Right lung (tissue), 10 donors: ENCODE data around the gene NR4A2. TPM values are rescaled to one million over a fixed set of nuclear protein-coding genes. Genes with fewer than 3 reads are reported as not detected.

Experiments used
- DNase-seq, 2 donors: peaks; one replicate each; pipeline ENCODE4 v3.0.0-alpha.2; 2013
- long read RNA-seq, 8 donors: transcript quantifications; one replicate each; lab custom pipeline, GENCODE V29; 2026
- polyA plus RNA-seq, 5 donors: library from polyadenylated mRNA; unstranded; fragments of 120-200 nt; gene quantifications; one replicate each; pipeline versions ENCODE4 v1.2.1 to v1.2.3, GENCODE V29; 2013; ENCODE audit warnings: inconsistent platforms in 1 of 5, low replicate concordance in 1 of 5; ENCODE audit not compliant: insufficient read length in 5 of 5, insufficient read depth in 1 of 5

Gene NR4A2
- polyA plus RNA-seq: 1 to 10 TPM; 1.8 to 5.2 (median 3.6) TPM
- long read RNA-seq, donor 1: 0 reads
- long read RNA-seq, donor 2: 0 reads
- long read RNA-seq, donor 3, partial matches to known transcripts: 0 of 1 reads
- long read RNA-seq, donor 3, other reads (novel, unspliced or antisense): 0 of 1 reads
- long read RNA-seq, donor 4: 0 reads
- long read RNA-seq, donor 5: 0 reads
- long read RNA-seq, donor 6: 0 reads
- long read RNA-seq, donor 7: 0 reads
- long read RNA-seq, donor 8: 0 reads

DNA sequence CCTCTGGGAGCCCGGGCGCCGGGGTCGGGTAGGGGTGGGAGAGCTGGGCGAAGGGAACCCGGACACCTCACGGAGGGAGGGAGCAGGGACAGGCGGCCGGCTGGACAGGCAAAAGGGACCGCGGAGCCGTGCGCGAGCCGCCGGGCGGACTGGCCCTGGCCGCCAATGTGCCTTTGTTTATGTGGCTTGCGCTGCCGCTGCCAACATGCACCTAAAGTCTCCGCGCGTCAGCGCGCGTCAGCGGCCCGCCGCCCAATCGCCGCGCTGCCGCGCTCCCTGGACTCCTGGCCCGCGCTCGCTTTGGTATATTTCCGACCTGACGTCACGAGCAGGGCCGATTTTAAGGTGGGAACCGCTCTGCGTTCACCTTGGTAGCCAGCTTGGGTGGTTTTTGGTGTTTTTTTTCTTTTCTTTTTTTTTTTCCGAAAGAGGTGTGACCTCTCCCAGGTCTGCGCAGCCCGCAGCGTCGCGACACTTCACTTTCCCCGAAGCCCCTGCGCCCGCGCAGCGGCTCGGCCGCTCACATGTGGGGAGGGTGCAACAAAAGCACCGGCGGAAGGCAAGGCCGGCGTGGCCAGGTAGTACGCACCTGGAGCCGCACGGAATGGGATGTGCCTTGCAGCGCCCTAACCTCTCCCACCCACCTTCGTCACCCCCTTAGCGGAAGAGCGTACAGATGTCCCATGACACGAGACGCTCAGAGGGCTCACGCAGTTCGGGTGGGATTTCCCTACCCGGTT lies at the start of gene NR4A2:
NR4A2 (minus strand) TSS at position 188 of the 740 bp plus-strand sequence. CDS start 2,535 bp downstream, outside the sequence.
- peak; percentile 84 to 87 for DNase-seq

DNA sequence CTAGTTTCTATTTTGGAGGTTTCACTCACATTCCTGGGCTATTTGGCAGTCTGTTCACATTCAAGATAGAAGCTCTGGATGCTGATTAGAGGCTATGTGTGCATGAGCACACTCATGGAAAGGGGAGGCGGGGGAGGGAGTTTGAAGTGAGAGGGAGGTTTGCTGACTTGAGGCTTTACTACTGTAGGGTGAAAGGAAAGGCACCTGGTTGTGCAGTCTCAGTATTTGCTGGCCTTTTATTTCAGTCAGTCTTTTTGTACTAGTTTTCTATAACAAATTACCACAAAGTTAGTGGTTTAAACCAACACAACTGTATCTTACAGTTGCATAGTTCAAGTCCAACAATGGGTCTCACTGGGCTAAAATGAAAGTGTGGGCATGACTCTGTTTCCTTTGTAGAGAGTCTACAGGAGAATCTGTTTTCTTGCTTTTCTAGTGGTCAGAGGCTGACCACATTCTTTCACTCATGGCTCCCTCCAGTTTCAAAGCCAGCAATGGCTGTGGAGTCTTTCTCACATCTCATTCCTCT lies 47.7 kb upstream of the NR4A2 start:
- no peak for DNase-seq

DNA sequence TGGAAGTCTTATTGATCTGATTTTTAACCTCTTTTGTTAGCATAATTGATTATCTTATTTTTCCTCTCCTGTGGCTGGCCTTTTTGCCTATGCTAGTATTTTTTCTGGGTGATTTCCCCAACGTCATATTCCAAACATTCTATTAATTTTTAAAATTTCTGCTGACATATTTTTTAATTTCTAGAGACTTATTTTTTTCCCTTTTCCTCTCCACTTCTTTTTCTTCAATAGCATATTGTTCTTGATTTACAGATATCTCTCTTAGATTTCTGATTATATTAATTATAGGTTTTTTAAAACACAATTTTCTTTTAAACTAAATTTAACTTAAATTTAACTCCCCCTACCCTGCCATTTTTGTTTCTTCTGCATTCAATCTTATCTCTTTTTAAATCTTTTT lies 47.2 kb upstream of the NR4A2 start:
- no peak for DNase-seq

- no peak for DNase-seq
Observed at GRCh38 chr2:156379071-156379470, 46.5 kb upstream of the NR4A2 start.

GRCh38 chr2:156366753-156367152 lies 34.2 kb upstream of the NR4A2 start:
- DNase-seq: no peak

- DNase-seq: no peak
Observed at GRCh38 chr2:156363141-156363540, 30.6 kb upstream of the NR4A2 start.

- DNase-seq: no peak
Observed at GRCh38 chr2:156356014-156356754, 23.7 kb upstream of the NR4A2 start.

- DNase-seq: no peak
Observed at GRCh38 chr2:156352911-156353310, 20.4 kb upstream of the NR4A2 start.

GRCh38 chr2:156350374-156351142 lies 18.0 kb upstream of the NR4A2 start:
- no peak for DNase-seq

DNA sequence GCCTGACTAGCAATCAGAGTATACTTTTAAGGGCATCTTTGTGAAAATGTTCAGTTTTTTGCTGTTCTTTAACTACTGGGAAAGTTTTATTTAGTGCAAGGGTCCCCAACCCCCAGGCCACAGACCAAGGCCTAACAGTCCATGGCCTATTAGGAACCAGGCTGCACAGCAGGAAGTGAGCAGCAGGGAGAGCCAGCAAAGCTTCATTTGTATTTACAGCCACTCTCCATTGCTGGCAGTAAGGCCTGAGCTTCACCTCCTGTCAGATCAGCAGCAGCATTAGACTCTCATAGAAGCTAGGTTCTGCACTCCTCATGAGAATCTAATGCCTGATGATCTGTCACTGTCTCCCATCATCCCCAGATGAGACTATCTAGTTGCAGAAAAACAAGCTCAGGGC lies 17.1 kb upstream of the NR4A2 start:
- DNase-seq: no peak

DNA sequence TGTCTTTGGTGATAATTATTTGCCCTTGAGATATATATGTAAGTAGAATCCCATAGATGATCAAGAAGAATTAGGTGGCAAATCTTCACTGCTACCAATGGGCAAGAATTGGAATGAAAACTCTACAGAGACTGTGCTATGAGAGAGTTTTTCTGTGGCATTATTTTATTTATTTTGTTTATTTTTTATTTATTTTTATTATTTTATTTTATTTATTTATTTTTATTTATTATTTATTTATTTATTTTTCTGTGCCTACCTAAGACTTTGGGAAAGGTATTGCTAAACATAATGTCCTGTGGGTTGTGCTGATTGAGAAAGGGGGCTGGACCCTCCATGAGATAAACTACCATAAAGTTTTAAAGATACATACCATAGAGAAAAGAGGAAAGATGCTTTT lies 16.6 kb upstream of the NR4A2 start:
- DNase-seq: no peak

DNA sequence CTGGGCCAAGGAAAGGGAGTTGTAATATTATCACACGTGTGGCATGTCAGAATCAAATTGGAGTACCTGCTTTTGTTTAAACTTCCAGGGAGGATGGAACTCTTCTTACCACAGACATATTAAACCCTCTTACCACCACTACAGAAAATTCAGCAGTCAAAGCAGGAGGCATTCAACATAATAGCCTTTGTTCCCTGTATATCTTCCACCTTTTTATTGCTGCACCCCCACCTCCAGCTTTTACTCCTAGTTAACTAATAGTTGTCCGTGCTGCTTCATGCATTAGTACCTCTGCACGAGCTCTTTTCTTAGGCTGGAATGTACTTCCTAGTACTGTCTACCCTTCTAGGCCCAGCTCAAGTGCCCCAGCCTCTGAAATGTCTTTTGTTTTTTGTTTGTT lies 14.9 kb upstream of the NR4A2 start:
- DNase-seq: no peak

GRCh38 chr2:156346731-156347130 lies 14.2 kb upstream of the NR4A2 start:
- DNase-seq: no peak

GRCh38 chr2:156345582-156345981 lies 13.1 kb upstream of the NR4A2 start:
- no peak for DNase-seq

- DNase-seq: no peak
Observed at GRCh38 chr2:156343940-156344301, 11.4 kb upstream of the NR4A2 start.

DNA sequence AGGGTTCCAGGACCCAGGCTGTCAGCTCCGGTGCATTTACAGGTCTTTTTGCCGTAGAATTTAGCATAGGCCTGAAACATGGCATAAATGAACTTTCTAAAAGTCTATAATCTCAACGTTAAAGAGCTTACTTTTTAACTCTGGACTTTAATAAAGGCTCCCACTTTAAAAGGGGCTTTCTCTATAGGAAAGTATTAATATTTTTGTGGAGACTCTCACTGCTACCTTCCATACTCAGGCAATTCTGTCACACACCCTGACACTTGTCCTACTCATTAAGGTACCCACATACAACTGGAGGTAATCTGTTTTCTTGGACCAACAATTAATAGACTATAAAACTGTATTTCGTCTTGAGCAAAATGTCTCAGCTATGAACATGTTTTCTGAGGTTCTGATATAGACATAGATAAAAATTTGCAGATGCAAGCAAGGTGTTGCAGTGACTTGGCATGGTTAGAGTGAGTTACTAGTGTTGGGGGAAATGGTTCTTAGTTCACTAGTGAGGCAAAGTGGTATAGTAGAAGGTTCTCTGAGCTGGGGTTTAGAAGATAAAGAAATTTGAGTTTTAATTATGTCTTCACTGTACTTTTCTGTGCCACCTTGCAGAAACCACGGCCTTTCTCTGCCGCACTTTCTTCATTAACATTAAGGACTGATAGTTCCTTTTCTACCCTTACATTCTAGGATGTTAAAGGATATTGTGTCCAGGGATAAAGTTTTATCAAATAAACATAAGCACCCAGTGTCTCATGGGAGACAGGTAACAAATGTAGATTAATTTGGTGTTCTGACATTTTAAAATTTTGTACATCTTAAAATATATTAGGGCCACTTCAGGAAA lies 10.8 kb upstream of the NR4A2 start:
- no peak for DNase-seq

DNA sequence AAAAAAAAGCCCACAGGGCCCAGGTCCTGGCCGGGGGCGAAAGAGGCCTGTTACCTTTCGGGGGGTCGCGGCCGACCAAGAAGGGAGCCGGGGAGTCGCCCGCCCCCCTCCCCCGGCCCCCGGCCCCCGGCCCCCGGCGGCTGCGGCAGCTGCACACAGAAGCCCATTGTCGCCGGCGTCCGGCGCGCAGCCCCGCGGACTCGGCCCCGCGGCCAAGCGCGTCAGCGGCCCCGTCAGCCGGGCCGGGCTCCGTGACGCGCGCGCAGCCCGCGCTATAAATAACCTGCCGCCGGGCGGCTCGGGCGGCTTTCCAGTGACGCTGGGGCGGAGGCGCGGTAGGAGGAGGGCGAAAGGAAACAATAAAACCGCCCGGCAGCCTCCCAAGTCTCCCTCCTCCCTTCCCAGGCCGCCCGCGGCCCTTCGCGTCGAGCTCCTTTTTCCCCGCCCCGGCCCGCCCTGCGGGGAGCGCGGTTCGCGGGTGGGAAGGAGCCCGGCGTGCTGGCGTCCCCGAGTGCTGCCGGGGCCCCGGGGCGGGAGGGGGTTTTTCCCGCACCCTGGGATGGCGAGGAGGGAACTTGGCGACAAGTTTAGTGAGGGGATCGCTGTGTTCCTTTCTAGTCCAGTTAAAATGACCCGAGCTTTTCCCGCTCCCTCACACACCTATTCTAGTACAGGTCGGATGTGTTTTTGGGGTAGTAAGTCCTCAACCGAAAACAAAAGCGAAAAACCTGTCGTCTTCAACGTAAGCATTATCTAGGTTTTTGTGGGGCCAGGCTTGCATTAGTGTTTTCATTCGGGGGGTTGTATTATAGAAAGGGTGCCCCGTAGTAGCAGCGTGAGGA lies 10.0 kb upstream of the NR4A2 start:
- DNase-seq: peak; percentile 95 to 96

- peak; percentile 89 to 92 for DNase-seq
Observed at GRCh38 chr2:156341452-156342253, 9.1 kb upstream of the NR4A2 start.
